Neural crest cell (in vitro differentiated cells): ENCODE measurements around the gene RNF215. TPM values are rescaled to one million over a fixed set of nuclear protein-coding genes. Genes with fewer than 3 reads are reported as not detected.

ENCODE experiments used
- DNase-seq: peaks from one replicate; pipeline ENCODE4 v3.0.0; 2021; ENCODE audit warnings: low read depth, mixed read lengths, low spot score
- H3K27ac Mint-ChIP-seq: one replicate; pipeline ENCODE4 v1.8.0; 2021; ENCODE audit warnings: mild to moderate bottlenecking, mixed read lengths; ENCODE audit not compliant: unreplicated experiment
- H3K27me3 Mint-ChIP-seq: 2 replicates; pipeline ENCODE4 v1.8.0; 2021; ENCODE audit warnings: low read depth, mild to moderate bottlenecking, mixed read lengths
- H3K36me3 Mint-ChIP-seq: 2 replicates; pipeline ENCODE4 v1.8.0; 2021; ENCODE audit warnings: low read depth, mild to moderate bottlenecking, mixed read lengths
- H3K4me1 Mint-ChIP-seq: 2 replicates; pipeline ENCODE4 v1.8.0; 2021; ENCODE audit warnings: mixed read lengths
- H3K4me3 Mint-ChIP-seq: one replicate; pipeline ENCODE4 v1.8.0; 2021; ENCODE audit warnings: mild to moderate bottlenecking, mixed read lengths
- H3K9me3 Mint-ChIP-seq: 2 replicates; pipeline ENCODE4 v1.8.0; 2021; ENCODE audit warnings: mixed read lengths
- CTCF ChIP-seq: fragments of 200-600 bp; sonication (generic); conservative IDR thresholded peaks from 2 replicates; pipeline ENCODE4 v1.5.0; 2021; ENCODE audit warnings: antibody characterized with exemption, mild to moderate bottlenecking
- total RNA-seq: library from RNA; stranded (reverse); gene quantifications from 2 replicates; pipeline ENCODE4 v1.2.1, GENCODE V29; 2021

RNF215 gene
- total RNA-seq, 1 donor from 2014 or later = 27.4 TPM

GRCh38 chr22:30426388-30427353 is 39.5 kb upstream of the RNF215 start:
- peak overlapping the region; percentile 97 for H3K27ac Mint-ChIP-seq

GRCh38 chr22:30425616-30426387 is 38.6 kb upstream of the RNF215 start, which contains the start of gene MTFP1:
MTFP1 (plus strand) TSS chr22:30425768; CDS start chr22:30425880, 112 bp downstream.
- H3K4me3 Mint-ChIP-seq = peak within 1 kb of the TSS; percentile 97
- no peak for TF ChIP-seq CTCF
- no peaks in the 10 kb centered on the region for H3K9me3 Mint-ChIP-seq
- H3K4me1 Mint-ChIP-seq = peaks cover 52% of the 10 kb centered on the region
- H3K27me3 Mint-ChIP-seq = no peaks in the 10 kb centered on the region
- H3K27ac Mint-ChIP-seq = peak within 1 kb of the TSS; percentile 97
- peak; percentile 63 for DNase-seq
- H3K36me3 Mint-ChIP-seq = no peaks in the 10 kb centered on the region

More at GRCh38 chr22:30426388-30427353, 39.5 kb upstream of the RNF215 start:
- Mint-ChIP-seq H3K27me3 (no peaks in the 10 kb centered on the region), H3K36me3 (no peaks in the 10 kb centered on the region), H3K4me1 (peaks cover 47% of the 10 kb centered on the region), H3K4me3 (peak overlapping the region; percentile 91), H3K9me3 (no peaks in the 10 kb centered on the region)
- DNase-seq = peak; percentile 83
- TF ChIP-seq CTCF = peak; percentile 72

- H3K4me3 Mint-ChIP-seq = peak overlapping the region; percentile 91
- TF ChIP-seq CTCF = no peak
- peak overlapping the region; percentile 89 for H3K27ac Mint-ChIP-seq
- no peaks in the 10 kb centered on the region for H3K9me3 Mint-ChIP-seq
- H3K36me3 Mint-ChIP-seq = no peaks in the 10 kb centered on the region
- no peak for DNase-seq
- no peaks in the 10 kb centered on the region for H3K27me3 Mint-ChIP-seq
- H3K4me1 Mint-ChIP-seq = peaks cover 58% of the 10 kb centered on the region
Measured at GRCh38 chr22:30425327-30425615, 38.1 kb upstream of the RNF215 start.

GRCh38 chr22:30424534-30425326 is 37.5 kb upstream of the RNF215 start:
- Mint-ChIP-seq H3K4me3 (peak overlapping the region; percentile 97), H3K36me3 (no peaks in the 10 kb centered on the region), H3K4me1 (peaks cover 59% of the 10 kb centered on the region), H3K27ac (no peak overlapping the region), H3K9me3 (no peaks in the 10 kb centered on the region), H3K27me3 (no peaks in the 10 kb centered on the region)
- no peak for TF ChIP-seq CTCF
- DNase-seq = peak; percentile 21

GRCh38 chr22:30423959-30424533 is 36.8 kb upstream of the RNF215 start:
- no peak for TF ChIP-seq CTCF
- H3K4me1 Mint-ChIP-seq = peaks cover 59% of the 10 kb centered on the region
- H3K4me3 Mint-ChIP-seq = peak overlapping the region; percentile 97
- H3K27me3 Mint-ChIP-seq = no peaks in the 10 kb centered on the region
- no peaks in the 10 kb centered on the region for H3K9me3 Mint-ChIP-seq
- peak; percentile 97 for DNase-seq
- H3K36me3 Mint-ChIP-seq = no peaks in the 10 kb centered on the region
- H3K27ac Mint-ChIP-seq = peak overlapping the region; percentile 96
